ENCODE data around the gene CYB5A. TPM values are rescaled to one million over a fixed set of nuclear protein-coding genes. Genes with fewer than 3 reads are reported as not detected.

The CYB5A gene
- total and polyA plus RNA-seq, 9 of the 15 experiments (the other 6 are each of a cell fraction or from before 2014, with no cell fraction given): 11.9 to 22.6 (median 14.1) TPM

GRCh38 chr18:74261053-74261713 lies 30.6 kb downstream of the CYB5A start:
- in situ Hi-C loops (cut with MboI) (no loop called here), intact Hi-C loops (cut with micrococcal nuclease) (no loop called here)
- ChIA-PET CTCF (ENCODE audit: low intra/inter-chr PET ratio) (no interaction called here), POLR2A (interaction anchor here (0.6 to 0.9 kb wide), 2 partner anchors 12 to 14 kb away, joined by 3 read pairs; no protein-coding TSS in a partner anchor)
- H3K36me3 ChIP-seq (ENCODE audit: control insufficient read depth, insufficient read depth, low read length): no peaks in the 10 kb centered on the region
- peaks cover 1 to 17% of the 10 kb centered on the region in 2 experiments; a peak in 4 of 5 replicates for H3K4me1 ChIP-seq (replicated peaks in 1 of 2; ENCODE audit: control insufficient read depth in 2 of 2, insufficient read depth in 2 of 2, low read length in 2 of 2)
- H3K79me2 ChIP-seq (ENCODE audit: control insufficient read depth, insufficient read depth, low read length): no peaks in the 10 kb centered on the region
- no peak overlapping the region for H3K9ac ChIP-seq (ENCODE audit: insufficient read depth in 1 of 2, low read depth in 2 of 2, low read length in 2 of 2)
- no TSS peak for BruUV-seq (replicated peaks)
- H3K4me3 ChIP-seq: no peak overlapping the region
- peak overlapping the region; percentile 39; the same call in 1 of the 2 replicates for H2AFZ ChIP-seq (ENCODE audit: low read depth, low read length)
- TF ChIP-seq CEBPB (tag; IDR thresholded peaks at IDR 0.05) (peak; percentile 81), GTF2B (IDR thresholded peaks at IDR 0.05; ENCODE audit: extremely low read depth, insufficient read length) (no peak)
- H3K4me2 ChIP-seq (ENCODE audit: insufficient read depth, low read length): no peak overlapping the region
- H3K9me1 ChIP-seq (ENCODE audit: control insufficient read depth, insufficient read depth, low read length): no peaks in the 10 kb centered on the region
- H3K27me3 ChIP-seq (ENCODE audit: control insufficient read depth in 2 of 2, insufficient read depth in 2 of 2, low read length in 2 of 2): no peaks in the 10 kb centered on the region
- H3K9me3 ChIP-seq (replicated peaks; ENCODE audit: control insufficient read depth, insufficient read depth, low read depth, low read length): no peaks in the 10 kb centered on the region
- FAIRE-seq (no peak), DNase-seq (ENCODE audit: extremely low read depth in 1 of 4, low spot score in 3 of 4) (no peak), ATAC-seq (no peak)
- WGBS (ENCODE audit: insufficient coverage, low coverage, missing lambda C conversion rate): 34% methylated on average over 6 of the region's 6 CpGs
- no peak overlapping the region; the same call in 2 of the 3 replicates for H3K27ac ChIP-seq (ENCODE audit: extremely low read depth, low read depth, low read length)
- no peaks in the 10 kb centered on the region for H4K20me1 ChIP-seq (replicated peaks; ENCODE audit: control insufficient read depth, insufficient read depth, low read length)

GRCh38 chr18:74259347-74259746 lies 32.4 kb downstream of the CYB5A start:
- Histone ChIP-seq H3K9me1 (ENCODE audit: control insufficient read depth, insufficient read depth, low read length) (no peaks in the 10 kb centered on the region), H3K4me1 (replicated peaks in 1 of 2; ENCODE audit: control insufficient read depth in 2 of 2, insufficient read depth in 2 of 2, low read length in 2 of 2) (peaks cover 4 to 24% of the 10 kb centered on the region in 2 experiments; a peak in 4 of 5 replicates), H3K9ac (ENCODE audit: insufficient read depth in 1 of 2, low read depth in 2 of 2, low read length in 2 of 2) (no peak overlapping the region), H3K9me3 (replicated peaks; ENCODE audit: control insufficient read depth, insufficient read depth, low read depth, low read length) (no peaks in the 10 kb centered on the region), H3K79me2 (ENCODE audit: control insufficient read depth, insufficient read depth, low read length) (no peaks in the 10 kb centered on the region), H3K36me3 (ENCODE audit: control insufficient read depth, insufficient read depth, low read length) (no peaks in the 10 kb centered on the region), H3K27ac (ENCODE audit: extremely low read depth, low read depth, low read length) (no peak overlapping the region), H4K20me1 (replicated peaks; ENCODE audit: control insufficient read depth, insufficient read depth, low read length) (no peaks in the 10 kb centered on the region), H3K27me3 (ENCODE audit: control insufficient read depth in 2 of 2, insufficient read depth in 2 of 2, low read length in 2 of 2) (no peaks in the 10 kb centered on the region), H3K4me3 (no peak overlapping the region), H3K4me2 (ENCODE audit: insufficient read depth, low read length) (no peak overlapping the region), H2AFZ (ENCODE audit: low read depth, low read length) (0 out of 2 replicates have a peak overlapping the region, but pooled peaks have one; percentile 39)
- ChIA-PET POLR2A (interaction anchor here (1.1 kb wide), 1 partner anchor 10 kb away, joined by 4 read pairs; no protein-coding TSS in a partner anchor), CTCF (ENCODE audit: low intra/inter-chr PET ratio) (no interaction called here)
- no peak for ATAC-seq
- in situ Hi-C loops (cut with MboI): no loop called here
- no TSS peak for BruUV-seq (replicated peaks)
- FAIRE-seq: no peak
- intact Hi-C loops (cut with micrococcal nuclease): no loop called here
- DNase-seq (ENCODE audit: extremely low read depth in 1 of 4, low spot score in 3 of 4): no peak
- 63% methylated on average over 4 of the region's 4 CpGs for WGBS (ENCODE audit: insufficient coverage, low coverage, missing lambda C conversion rate)
- no peak for TF ChIP-seq SMAD3 (CRISPR knock-in tag; conservative IDR thresholded peaks at IDR 0.05)
- TF ChIP-seq ZC3H11A (IDR thresholded peaks at IDR 0.05; ENCODE audit: low read depth, low read length): no peak
- TF ChIP-seq ZBTB7A (IDR thresholded peaks at IDR 0.05; ENCODE audit: borderline replicate concordance, control insufficient read depth, low read depth, low read length): no peak
- TF ChIP-seq ZFP1 (CRISPR knock-in tag; IDR thresholded peaks at IDR 0.05): no peak
- TF ChIP-seq ZNF146 (CRISPR knock-in tag; IDR thresholded peaks at IDR 0.05; ENCODE audit: unreplicated experiment): no peak
- TF ChIP-seq MBD1 (CRISPR knock-in tag; IDR thresholded peaks at IDR 0.05): no peak
- no peak for TF ChIP-seq CHD2 (IDR thresholded peaks at IDR 0.05; ENCODE audit: low read depth, low read length)
- no peak for TF ChIP-seq CBX2 (IDR thresholded peaks at IDR 0.05; ENCODE audit: insufficient read depth, low read length, poor library complexity, severe bottlenecking)
- TF ChIP-seq EGR1 (conservative IDR thresholded peaks at IDR 0.05): no peak
